ENCODE results near the gene INPP4A. TPM values are rescaled to one million over a fixed set of nuclear protein-coding genes. Genes with fewer than 3 reads are reported as not detected.

Gene INPP4A
- total and polyA plus RNA-seq, 9 of the 15 experiments (the other 6 are each of a cell fraction or from before 2014, with no cell fraction given) = 1.8 to 15.7 (median 8.3) TPM

- peaks cover 0 to 8% of the 10 kb centered on the region in 2 experiments; a peak in 2 of 5 replicates for H3K4me1 ChIP-seq (replicated peaks in 1 of 2; ENCODE audit: control insufficient read depth in 2 of 2, insufficient read depth in 2 of 2, low read length in 2 of 2)
- ATAC-seq = no peak
- H3K9me3 ChIP-seq (replicated peaks; ENCODE audit: control insufficient read depth, insufficient read depth, low read depth, low read length) = 0 out of 2 replicates have a peak, but pooled peaks cover 2% of the 10 kb centered on the region
- H4K20me1 ChIP-seq (replicated peaks; ENCODE audit: control insufficient read depth, insufficient read depth, low read length) = no peaks in the 10 kb centered on the region; the same call in 1 of the 2 replicates
- H3K9me1 ChIP-seq (ENCODE audit: control insufficient read depth, insufficient read depth, low read length) = no peaks in the 10 kb centered on the region
- no peak for DNase-seq (ENCODE audit: extremely low read depth in 1 of 4, low spot score in 3 of 4)
- TF ChIP-seq ZNF316 (IDR thresholded peaks at IDR 0.05) = peak; percentile 33; the same call in 1 of the 2 replicates
- TF ChIP-seq PTRF (tag; IDR thresholded peaks at IDR 0.05) = no peak
- ChIA-PET POLR2A (no interaction called here), CTCF (ENCODE audit: low intra/inter-chr PET ratio) (no interaction called here)
- H3K27me3 ChIP-seq (ENCODE audit: control insufficient read depth in 2 of 2, insufficient read depth in 2 of 2, low read length in 2 of 2) = no peaks in the 10 kb centered on the region
- intact Hi-C loops (cut with micrococcal nuclease) (no loop called here), in situ Hi-C loops (cut with MboI) (no loop called here)
- FAIRE-seq = no peak
- WGBS (ENCODE audit: insufficient coverage, low coverage, missing lambda C conversion rate) = 90% methylated on average over 4 of the region's 4 CpGs
- no peaks in the 10 kb centered on the region; the same call in 1 of the 3 replicates for H3K36me3 ChIP-seq (ENCODE audit: control insufficient read depth, insufficient read depth, low read length)
- H3K4me3 ChIP-seq = no peak overlapping the region
- no TSS peak for BruUV-seq (replicated peaks)
- no peak overlapping the region for H3K27ac ChIP-seq (ENCODE audit: extremely low read depth, low read depth, low read length)
- H3K9ac ChIP-seq (ENCODE audit: insufficient read depth in 1 of 2, low read depth in 2 of 2, low read length in 2 of 2) = no peak overlapping the region
- H2AFZ ChIP-seq (ENCODE audit: low read depth, low read length) = no peak overlapping the region
- H3K4me2 ChIP-seq (ENCODE audit: insufficient read depth, low read length) = no peak overlapping the region
- 0 out of 3 replicates have a peak, but pooled peaks cover 4% of the 10 kb centered on the region for H3K79me2 ChIP-seq (ENCODE audit: control insufficient read depth, insufficient read depth, low read length)
Observed at GRCh38 chr2:98501223-98501622, 56.6 kb downstream of the INPP4A start.

- Histone ChIP-seq H3K4me2 (ENCODE audit: insufficient read depth, low read length) (no peak overlapping the region), H4K20me1 (replicated peaks; ENCODE audit: control insufficient read depth, insufficient read depth, low read length) (no peaks in the 10 kb centered on the region; the same call in 1 of the 2 replicates), H3K4me1 (replicated peaks in 1 of 2; ENCODE audit: control insufficient read depth in 2 of 2, insufficient read depth in 2 of 2, low read length in 2 of 2) (peaks cover 3 to 15% of the 10 kb centered on the region in 2 experiments; a peak in 3 of 5 replicates), H3K9ac (ENCODE audit: insufficient read depth in 1 of 2, low read depth in 2 of 2, low read length in 2 of 2) (no peak overlapping the region; a peak in 1 of 4 replicates), H3K9me1 (ENCODE audit: control insufficient read depth, insufficient read depth, low read length) (no peaks in the 10 kb centered on the region), H3K79me2 (ENCODE audit: control insufficient read depth, insufficient read depth, low read length) (0 out of 3 replicates have a peak, but pooled peaks cover 8% of the 10 kb centered on the region), H3K27ac (ENCODE audit: extremely low read depth, low read depth, low read length) (no peak overlapping the region), H3K4me3 (no peak overlapping the region), H3K9me3 (replicated peaks; ENCODE audit: control insufficient read depth, insufficient read depth, low read depth, low read length) (0 out of 2 replicates have a peak, but pooled peaks cover under 1% of the 10 kb centered on the region), H3K27me3 (ENCODE audit: control insufficient read depth in 2 of 2, insufficient read depth in 2 of 2, low read length in 2 of 2) (no peaks in the 10 kb centered on the region), H2AFZ (ENCODE audit: low read depth, low read length) (no peak overlapping the region), H3K36me3 (ENCODE audit: control insufficient read depth, insufficient read depth, low read length) (peaks cover 5% of the 10 kb centered on the region; the same call in 2 of the 3 replicates)
- ChIA-PET CTCF (ENCODE audit: low intra/inter-chr PET ratio) (no interaction called here), POLR2A (no interaction called here)
- WGBS (ENCODE audit: insufficient coverage, low coverage, missing lambda C conversion rate) = 70% methylated on average over 3 of the region's 3 CpGs
- no peak for FAIRE-seq
- ATAC-seq = no peak
- BruUV-seq (replicated peaks) = no TSS peak
- intact Hi-C loops (cut with micrococcal nuclease) (no loop called here), in situ Hi-C loops (cut with MboI) (no loop called here)
- DNase-seq (ENCODE audit: extremely low read depth in 1 of 4, low spot score in 3 of 4) = no peak
- TF ChIP-seq ZNF436 (CRISPR knock-in tag; IDR thresholded peaks at IDR 0.05) (no peak), NFATC3 (IDR thresholded peaks at IDR 0.05) (no peak)
Observed at GRCh38 chr2:98501876-98502275, 57.2 kb downstream of the INPP4A start.
